CD4-positive, alpha-beta T cell treated with Interleukin-17A for 1 hour (primary cell): ENCODE results near the gene SERTAD4.

Source experiments
- DNase-seq: peaks from one replicate; pipeline ENCODE4 v3.0.0-alpha.2; 2020

Gene SERTAD4

DNA sequence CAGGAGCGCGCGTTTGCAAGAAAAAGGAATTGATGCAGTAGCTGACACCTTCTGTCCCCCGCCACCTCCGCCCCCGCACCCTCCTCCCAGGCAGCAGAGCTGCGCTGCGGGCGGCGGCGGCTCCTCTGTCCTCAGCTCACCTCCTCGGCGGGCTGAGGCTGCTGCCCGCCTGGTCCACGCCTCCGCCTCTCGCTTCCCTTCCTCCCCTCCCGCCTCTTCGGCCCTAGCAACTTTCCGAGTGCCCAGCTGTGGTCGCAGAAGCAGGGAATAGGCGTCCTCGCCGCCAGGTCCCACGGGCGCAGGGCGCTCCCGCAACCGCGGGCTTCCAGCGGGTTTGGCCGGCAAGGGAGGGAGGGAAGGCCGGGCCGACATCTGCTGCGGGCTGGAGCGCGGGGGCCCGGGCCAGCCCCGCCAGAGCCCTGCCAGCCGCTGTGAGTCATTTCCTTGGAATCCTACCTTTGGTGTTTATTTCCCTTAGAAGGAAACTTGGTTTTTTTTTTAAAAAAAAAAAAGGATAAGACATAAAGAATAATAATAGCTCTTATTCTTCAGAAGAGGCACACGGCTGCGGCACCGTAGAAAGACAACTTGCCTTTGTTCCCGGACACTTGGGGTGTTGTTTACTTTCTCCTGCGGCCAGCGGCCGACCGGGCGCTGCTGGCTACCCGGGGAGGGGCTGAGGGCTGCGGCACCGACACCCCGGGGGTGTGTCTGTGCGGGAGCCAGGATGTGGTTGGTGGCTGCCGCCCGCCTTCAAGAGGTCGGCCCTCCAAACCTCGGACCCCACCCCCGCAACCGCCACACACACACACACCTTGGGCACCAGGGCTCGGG lies 1.1 kb downstream of the SERTAD4 start:
- no peak for DNase-seq

DNA sequence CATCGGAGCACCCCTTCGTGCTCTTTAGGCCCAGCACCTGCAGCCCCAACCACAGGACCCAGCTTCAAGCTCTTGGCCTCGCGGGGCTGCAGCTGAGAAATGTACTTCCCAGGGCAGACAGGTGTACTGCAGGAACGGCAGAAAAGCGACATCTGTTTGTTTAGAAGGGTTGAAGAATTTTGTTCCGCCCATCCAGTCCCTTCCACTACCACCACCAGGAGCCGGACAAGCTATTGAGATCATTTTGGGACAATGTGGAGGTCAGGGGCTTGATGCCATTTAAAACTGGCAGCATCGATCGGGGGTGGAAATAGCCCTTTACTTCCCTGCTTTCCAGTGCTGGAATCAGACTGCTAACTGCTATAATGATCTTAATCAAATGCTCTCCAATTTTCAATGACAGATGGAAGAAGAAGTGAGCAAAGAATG lies 1.7 kb downstream of the SERTAD4 start:
- DNase-seq = no peak

DNA sequence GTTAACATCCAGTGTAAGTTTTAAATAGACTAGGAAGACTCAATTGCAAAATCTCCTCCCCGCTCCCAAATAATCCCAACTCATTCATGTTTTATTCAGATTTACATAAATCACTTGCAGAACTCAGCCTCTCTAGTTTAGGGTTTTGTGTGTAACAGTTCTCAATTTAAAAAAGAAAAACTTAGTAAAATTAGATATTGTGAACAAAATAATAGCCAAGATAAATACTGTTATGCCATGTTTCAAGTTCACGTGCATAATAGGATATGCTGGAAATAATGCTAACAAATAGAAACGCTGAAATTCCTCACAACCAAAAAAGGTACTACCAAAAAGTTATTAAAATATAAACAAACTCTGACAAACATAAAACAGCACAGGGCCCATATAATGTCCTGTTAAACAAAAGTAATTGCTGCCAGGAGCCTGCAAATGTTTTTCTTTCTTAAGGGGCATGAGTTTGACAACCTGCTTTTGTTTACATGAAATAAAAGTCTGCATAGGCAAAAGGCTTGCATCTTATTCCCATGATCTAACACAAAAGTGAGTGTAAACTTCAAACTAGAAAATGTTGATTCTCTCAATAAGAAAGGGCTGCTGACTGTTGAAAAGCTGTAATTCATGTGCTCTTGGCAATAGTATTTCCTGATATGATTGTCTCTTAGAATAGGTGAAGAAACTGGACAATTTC lies 2.9 kb downstream of the SERTAD4 start:
- no peak for DNase-seq

DNA sequence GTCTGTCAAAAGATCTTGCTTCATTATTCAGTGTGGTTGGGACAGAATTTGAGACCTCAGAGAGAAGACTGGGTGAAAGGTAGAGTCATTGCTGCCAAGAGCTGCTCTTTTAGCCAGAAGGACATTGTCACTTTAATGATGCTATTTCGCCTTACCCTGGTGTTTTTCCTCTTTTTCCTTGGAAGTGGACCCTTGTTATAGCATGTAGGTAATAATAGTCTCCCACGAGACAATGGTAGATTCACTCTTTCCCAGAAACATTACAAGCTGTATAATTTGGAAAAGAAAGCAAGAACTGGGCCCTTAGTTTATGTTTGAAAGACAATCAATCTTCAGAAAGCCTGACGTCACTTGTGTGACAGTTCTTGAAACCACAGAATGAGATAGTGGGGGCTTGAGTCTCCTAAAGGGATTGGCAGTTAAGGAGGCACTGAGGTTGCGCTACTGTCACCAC lies 3.8 kb downstream of the SERTAD4 start:
- no peak for DNase-seq

DNA sequence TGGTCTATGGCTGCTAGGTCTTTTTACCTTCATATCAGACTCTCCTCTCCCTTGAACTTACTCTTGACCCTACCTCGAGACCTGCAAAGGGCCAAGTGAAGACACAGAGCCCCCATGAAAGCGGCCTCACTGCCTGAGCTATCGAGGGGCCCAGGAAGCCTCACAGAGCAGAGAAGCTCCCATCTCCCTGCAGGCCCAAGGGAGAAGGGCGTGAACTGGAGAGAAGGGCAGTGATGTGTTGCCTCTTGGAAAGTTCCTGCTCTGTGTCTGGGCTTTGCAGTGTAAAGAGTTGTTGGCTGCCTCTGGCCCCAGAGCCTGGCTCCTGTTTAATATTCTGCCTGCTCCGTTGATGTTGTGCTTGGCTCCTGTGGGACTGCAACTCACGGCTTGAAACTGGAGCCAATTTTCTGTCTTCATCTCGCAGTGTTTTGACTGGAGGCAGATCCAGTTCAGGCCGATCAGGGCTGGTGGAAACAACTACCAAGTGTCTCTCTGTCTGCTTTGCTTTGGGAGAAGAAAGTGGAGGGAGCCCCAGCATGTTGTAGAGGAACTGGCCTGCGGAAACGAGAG lies 4.3 kb downstream of the SERTAD4 start:
- no peak for DNase-seq

DNA sequence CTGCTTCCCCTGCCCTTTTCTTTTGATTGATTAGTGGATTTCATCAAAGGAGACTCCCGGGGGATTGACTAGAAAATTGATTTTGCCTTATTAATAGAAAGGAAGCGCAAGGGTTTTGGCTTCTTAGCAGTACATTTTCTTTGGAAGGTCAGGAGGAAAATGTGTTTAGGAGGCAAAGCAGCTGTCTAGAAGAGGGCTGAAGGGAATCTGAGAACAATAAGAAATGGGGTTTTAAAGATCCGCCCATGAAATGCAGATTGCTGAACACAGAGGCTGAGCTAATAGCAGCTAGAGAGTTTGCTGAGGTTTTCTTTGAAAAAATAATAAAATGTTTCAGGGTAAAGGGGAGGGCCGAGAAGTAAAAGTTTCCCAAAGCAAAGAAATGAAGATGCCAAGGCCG lies 4.9 kb downstream of the SERTAD4 start:
- DNase-seq = no peak

DNA sequence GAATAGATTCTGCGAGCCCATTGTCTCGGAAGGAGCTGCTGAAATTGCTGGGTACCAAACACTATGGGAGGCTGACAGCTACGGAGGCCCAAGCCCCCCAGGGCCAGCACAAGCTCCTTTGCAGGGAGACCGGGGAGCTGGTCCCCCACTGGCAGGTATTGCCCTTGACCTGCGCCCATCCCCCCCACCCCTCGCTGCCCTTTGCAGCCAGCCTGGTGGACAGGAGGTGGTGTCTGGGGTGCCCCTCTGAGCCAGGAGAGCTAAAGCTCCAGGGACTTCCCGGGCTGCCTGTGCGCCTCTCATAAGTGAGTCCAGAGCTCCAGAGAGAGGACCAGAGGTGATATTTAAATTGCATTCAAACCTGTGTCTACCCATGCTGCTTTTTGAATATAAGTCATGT lies 5.4 kb downstream of the SERTAD4 start:
- DNase-seq = no peak

DNA sequence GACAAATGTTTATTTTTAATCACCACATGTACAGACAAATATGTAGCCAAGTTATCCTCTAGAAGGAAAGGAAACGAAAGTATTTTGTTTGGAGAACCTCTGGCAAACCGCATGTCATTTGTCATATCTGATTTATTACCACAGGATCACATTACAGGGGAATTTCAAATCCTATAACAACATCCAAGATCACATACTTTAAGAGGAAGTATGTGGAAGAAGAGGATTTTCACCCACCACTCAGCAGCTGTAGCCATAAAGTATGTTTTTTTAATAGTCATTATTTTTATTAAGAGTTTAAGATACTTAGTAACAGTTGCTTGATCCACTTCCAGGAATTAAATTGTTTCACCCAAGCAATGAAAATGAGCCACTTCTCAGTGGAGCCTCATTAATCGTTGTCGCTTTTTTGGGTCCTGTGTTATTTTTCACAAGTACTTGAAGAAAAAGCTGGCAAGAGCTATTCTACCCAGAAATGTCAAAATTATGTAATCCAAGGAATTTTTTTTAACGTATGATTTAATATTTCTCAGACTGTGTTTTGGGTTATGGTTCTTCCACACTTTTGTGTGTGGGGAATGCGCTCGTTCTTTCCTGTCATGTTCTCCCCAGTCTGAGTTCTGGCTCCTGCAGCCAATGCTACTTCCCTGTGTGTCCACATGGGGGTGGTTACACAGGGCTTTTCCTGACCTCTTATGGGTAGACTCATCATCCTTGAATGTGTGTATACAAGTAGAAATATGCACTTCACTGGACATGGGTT lies 6.9 kb downstream of the SERTAD4 start:
- DNase-seq = no peak

DNA sequence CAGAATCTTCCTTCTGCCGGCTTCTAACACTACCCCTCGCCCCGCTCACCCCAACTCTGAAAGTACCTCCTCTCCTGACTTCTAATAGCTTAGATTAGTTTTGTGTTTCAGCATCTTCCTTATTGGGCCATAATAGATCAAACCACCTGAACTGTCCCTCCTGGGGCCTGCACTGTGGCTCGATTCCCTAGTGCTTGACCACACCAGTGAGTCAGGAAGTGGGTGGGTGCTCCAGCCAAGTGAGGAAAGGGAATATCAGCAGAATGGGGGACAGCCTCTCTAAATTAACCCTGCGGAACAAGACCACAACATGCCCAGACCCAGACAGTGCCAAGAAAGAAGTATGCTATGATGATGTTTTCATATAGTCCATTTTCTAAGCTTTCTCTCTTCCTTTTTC lies 8.5 kb downstream of the SERTAD4 start:
- no peak for DNase-seq

DNA sequence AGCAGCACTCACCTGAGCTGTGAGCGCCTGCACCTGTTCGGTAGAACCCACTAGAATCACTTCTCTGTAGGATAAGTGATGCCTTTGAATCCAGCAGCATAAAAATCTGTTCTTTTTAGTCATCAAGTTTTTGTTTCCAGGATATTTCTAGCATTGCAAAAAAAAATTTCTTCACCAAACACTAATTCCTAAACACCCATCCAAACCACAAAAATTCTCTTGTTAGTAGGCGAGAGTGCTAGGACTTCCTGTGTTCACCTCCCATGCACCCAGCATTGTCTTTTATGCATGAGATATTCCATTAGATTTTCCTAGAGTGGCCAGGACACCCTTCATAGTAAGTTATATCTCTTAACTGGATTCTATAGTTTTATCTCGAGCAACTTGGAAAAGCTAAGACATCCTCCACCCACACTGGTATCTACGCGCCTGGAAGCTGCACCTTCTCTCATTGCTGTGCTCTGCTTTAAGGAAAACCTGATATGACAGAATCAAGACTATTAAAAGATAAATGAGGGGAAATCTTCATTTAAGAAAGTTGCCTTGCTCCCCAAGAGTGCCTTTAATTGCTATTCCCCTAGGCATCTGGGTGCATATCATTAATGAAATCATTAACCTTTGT lies 12.3 kb downstream of the SERTAD4 start:
- no peak for DNase-seq

DNA sequence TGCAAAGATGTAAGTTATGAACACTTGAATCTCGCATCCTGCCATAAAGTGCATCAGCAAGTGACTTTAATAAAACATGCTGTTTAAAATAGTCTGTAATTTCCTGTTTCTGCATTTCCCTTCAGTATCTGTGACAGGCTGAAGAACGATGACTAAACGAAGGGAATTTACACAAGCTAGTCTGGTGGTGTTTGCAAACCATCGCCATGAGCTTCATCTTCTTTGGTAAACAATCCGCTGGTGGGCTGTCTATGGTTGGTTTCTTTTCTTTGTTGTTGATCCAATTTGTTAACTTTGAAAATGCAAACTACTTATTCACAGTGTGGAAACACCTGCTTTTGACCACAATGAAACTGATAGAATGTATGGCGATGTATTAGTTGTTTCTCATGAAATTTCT lies 13.9 kb downstream of the SERTAD4 start:
- no peak for DNase-seq

DNA sequence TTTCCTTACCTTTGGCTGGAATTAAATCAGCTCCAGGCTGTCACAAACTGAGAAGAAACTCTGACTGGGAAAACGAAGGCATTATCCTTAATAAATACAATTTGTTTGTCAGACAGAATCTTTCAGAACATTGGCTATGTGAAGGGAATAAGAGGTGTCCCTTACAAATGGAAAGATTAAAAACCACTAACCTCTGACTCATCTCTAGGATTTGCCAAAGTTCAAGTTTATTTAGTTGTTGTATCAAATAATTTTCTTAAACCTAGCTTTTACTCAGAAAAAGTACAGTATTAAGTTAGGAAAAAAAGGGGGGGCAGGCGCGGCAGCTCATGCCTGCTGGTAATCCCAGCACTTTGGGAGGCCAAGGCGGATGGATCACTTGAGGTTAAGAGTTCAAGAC lies 15.7 kb downstream of the SERTAD4 start:
- DNase-seq = no peak

DNA sequence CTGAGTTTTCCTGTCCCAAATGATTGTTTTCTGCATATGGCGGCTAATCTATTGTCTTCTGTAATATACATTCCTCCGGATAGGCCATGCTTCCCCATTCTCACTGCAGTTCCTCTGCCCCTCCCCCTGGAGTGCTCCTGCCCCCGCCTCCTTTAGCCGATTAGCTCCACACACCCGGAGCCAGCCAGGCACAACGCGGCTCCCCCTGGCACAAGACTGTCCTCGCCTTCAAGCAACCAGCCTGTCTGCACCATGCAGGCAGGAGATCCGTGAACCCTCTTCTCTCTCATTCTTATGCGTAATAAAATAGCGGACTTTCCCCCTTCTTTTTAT lies 18.0 kb downstream of the SERTAD4 start:
- DNase-seq = no peak

DNA sequence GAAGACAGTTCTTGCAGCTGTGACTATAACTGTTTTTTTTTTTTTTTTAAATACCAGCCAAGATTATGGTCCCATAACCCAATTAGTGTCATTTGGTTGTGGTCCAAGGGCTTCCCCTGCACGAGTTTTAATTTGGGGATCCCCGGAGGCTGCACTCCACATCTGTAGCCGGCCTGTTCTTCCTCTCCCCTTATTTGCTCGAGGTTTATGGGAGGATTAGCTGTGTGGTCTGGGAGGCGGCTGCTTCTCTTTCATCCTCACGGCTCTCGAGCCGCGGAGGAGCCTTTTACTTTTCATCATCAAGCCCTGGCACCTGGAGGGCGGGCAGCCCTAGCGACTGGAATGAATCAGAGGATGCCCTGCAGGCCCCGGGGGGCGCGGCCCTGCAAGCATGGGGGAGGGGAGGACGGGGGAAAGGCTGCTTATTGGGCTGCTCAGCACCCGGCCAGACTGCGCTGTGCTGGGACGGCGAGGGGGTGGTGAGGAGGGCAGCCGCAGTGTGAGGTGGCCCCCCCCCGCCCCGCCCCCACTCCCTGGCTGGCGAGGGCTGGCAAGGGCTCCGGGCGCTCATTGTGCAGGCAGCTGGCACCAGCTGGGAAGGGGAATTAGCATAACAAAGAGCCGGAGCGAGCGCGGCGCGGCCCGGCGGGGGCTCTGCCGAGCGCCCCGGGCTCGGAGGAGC lies 18.5 kb downstream of the SERTAD4 start:
- DNase-seq = no peak

DNA sequence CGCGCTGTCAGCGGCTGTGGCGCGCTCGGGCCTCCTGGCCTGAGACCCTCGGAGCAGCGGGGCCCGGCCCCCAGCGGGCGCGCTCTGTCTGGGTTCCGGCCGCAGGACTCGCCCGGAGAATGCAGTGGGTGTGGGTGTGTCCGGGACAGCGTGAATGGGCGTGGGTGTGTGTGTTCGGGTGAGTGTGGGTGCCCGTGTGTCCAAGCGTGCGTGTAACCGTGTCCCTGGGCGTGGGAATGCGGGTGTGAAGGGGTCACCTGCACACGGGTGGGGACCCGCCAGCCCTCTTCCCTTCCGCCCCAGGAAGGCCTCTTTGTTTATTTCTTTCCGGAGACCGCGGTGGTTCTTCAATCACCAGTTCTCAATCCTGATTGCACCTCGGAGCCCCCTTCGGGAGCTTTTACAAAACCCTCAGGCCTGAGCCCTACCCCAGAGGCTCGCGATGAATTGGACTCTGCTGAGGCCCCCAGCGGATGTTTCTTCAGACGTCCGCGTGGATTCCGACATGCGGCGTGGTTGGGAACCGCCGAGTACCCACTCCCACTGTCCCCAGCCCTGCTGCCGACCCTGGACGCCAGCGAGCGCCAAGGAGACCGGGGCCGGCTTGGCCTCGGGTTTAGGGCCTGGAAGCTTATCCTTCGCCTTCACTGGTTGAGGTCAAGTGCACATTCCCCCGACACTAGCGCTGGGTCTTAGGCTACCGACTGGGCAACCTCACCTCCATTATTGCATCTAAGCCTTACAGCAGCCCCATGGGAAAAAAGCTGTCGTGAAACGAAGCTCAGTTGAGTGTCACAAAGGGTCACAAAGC lies 19.3 kb downstream of the SERTAD4 start:
- DNase-seq = no peak

DNA sequence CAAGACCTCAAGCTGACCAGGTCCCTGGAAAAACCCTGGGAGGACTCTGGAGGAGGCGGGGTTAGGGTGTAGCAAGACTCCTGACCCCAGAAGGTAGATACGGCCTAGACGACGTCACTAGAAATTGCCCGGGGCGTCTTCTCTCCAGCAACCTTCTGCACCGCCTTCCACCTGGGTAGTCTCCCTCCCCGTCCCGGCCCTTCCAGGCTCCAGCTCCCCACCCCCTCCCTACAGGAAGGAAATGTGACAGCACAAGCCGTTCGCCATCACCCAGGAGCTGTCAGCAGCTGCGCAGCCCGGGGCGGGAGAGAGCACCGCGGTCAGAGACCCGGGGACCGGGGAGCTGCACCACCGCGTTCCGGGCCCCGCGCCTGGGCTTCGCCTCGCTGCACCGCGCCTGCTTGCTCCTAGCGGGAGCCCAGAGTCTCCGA lies 20.0 kb downstream of the SERTAD4 start:
- no peak for DNase-seq

DNA sequence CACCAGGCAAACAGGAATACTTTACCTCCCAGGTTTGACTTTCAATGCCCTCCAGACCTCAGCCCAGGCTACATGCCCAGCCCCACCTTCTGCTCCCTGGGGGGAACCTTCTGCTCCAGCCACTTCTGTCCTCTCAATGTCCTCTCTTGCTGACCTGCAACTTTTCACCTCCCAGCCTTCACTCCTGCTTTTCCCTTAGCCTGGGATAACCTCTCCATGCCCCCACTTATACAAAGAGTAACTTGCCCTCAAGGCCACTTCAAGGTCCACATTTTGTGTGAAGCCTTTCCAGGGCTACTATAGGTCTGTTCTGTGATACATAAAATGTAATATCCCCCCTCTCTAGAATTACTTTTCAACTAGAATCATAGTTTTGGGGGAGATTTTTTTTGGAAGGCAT lies 21.7 kb downstream of the SERTAD4 start:
- DNase-seq = no peak

DNA sequence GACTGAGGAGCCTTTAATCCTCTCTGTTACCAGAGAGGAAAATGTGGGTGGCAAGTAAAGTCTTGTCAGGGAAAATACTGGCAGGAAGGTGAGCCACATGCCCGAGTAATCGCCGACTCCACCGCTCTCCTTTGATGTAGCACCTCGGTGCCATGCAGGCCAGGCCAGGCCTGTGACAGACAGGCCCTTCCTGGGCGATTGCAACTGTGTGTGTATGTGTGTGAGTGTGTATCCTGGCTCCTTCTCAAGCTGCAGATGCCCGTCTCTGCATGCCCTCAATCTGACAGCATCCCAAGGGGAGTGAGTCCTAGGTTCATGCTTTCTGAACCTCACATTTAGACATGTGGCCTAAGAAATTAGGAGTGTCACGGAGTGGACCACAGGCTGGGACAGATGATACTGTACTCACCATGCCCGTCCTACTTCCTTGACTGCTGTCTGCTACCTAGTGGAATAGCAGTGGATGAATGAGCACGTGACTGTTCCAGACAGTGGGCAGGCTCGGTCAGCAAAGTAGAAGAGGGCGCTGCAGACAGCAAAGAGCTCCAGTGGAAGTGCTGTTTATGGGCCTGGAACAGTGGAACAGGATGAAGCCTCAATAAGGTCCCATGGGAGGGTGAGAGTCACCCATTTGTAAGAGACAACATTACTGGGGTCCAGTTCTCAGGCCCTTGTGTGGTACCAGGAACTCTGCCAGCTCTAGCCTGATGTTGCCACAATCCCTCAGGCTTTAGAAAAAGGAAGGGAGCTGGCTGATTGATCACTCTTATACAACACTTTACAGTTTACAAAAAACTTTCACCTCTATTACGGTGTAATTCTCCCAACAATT lies 25.3 kb downstream of the SERTAD4 start:
- DNase-seq = no peak

DNA sequence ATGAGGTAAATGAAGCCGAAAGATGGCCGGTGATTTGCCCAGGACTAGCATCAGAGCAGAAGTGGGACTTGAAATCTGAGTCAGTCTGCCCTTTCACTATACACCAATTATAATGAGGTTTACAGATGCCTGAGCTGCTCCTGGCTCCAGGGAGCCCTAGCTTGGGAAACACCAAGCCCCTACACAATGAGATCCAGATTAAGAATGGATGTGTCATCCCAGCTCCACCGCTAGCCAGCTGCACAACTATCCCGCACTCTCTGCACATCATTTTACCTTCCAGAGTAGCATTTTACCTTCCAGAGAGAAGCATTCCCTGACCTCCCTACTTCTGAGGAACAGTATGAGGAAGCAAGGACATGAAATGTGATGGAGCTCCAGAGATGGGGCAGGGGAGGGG lies 27.0 kb downstream of the SERTAD4 start:
- DNase-seq = no peak

DNA sequence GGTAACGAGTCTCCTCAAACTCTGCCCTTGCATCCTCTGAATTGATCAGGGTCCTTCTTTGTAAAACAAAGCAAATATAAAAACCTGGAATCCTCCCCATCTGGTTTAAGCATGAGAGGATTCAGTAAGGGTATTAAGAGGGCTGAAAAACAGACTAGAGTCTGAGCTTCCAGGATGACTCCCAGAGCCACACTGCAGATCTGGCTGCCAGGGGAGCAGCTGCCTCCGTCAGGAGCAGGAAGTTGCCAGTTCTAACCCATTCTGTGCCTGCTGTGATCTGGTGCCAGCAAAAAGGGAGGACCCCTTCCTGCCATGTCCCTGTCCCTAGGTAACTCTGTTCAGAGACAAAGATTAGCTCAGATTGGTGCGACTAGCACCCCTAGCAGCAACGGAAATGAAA lies 27.5 kb downstream of the SERTAD4 start:
- no peak for DNase-seq
